ENCODE results near the gene G6PC3.

G6PC3 gene

GRCh38 chr17:44062871-44063270 is 7.7 kb upstream of the G6PC3 start:
- no peak for DNase-seq

GRCh38 chr17:44063704-44064639 is 6.6 kb upstream of the G6PC3 start:
- no peak for DNase-seq

GRCh38 chr17:44065668-44066203 is 4.8 kb upstream of the G6PC3 start:
- DNase-seq, result no peak

- DNase-seq, result peak; percentile 96
Measured at GRCh38 chr17:44066204-44066930, 4.2 kb upstream of the G6PC3 start, which contains the start of gene LSM12. Gene LSM12, minus strand, starts transcription at chr17:44066671. Its CDS starts 84 bp downstream, at chr17:44066587.

GRCh38 chr17:44067545-44067940 is 3.0 kb upstream of the G6PC3 start:
- DNase-seq, result no peak

- no peak for DNase-seq
Measured at GRCh38 chr17:44069974-44070454, 521 bp upstream of the G6PC3 start.

- DNase-seq, result no peak
Measured at GRCh38 chr17:44071198-44071520, 624 bp downstream of the G6PC3 start.

- DNase-seq, result no peak
Measured at GRCh38 chr17:44071772-44072171, 1.2 kb downstream of the G6PC3 start.

GRCh38 chr17:44074231-44074910 is 3.8 kb downstream of the G6PC3 start:
- peak; percentile 45 for DNase-seq

GRCh38 chr17:44074911-44075285 is 4.4 kb downstream of the G6PC3 start:
- no peak for DNase-seq

GRCh38 chr17:44075598-44076293 is 5.2 kb downstream of the G6PC3 start:
- no peak for DNase-seq

- DNase-seq, result no peak
Measured at GRCh38 chr17:44076716-44077594, 6.4 kb downstream of the G6PC3 start.

- no peak for DNase-seq
Measured at GRCh38 chr17:44077595-44077909, 7.0 kb downstream of the G6PC3 start.

GRCh38 chr17:44078412-44078811 is 7.9 kb downstream of the G6PC3 start:
- DNase-seq, result no peak

- DNase-seq, result no peak
Measured at GRCh38 chr17:44079877-44080821, 9.6 kb downstream of the G6PC3 start.

GRCh38 chr17:44081681-44082080 is 11.1 kb downstream of the G6PC3 start:
- no peak for DNase-seq

GRCh38 chr17:44082256-44082927 is 11.9 kb downstream of the G6PC3 start:
- no peak for DNase-seq

- DNase-seq, result no peak
Measured at GRCh38 chr17:44083250-44083849, 12.8 kb downstream of the G6PC3 start.

GRCh38 chr17:44084131-44084538 is 13.6 kb downstream of the G6PC3 start:
- no peak for DNase-seq

Measured in DMS79 treated with DMSO at 0.1 percent for 48 hours (cell line).